NT2/D1 (cell line): ENCODE results near the gene REPS1.

ENCODE experiments used
- SUZ12 ChIP-seq: IDR thresholded peaks from 2 replicates; pipeline ENCODE4 v1.6.1; 2011; ENCODE audit not compliant: insufficient read length, insufficient read depth; ENCODE audit errors: extremely low read depth
- YY1 ChIP-seq: IDR thresholded peaks from 2 replicates; pipeline ENCODE4 v1.6.1; 2011; ENCODE audit not compliant: insufficient read length, insufficient read depth
- ZNF274 ChIP-seq: IDR thresholded peaks from 2 replicates; pipeline ENCODE4 v1.6.1; 2011; ENCODE audit warnings: mild to moderate bottlenecking, low read depth, low read length

DNA sequence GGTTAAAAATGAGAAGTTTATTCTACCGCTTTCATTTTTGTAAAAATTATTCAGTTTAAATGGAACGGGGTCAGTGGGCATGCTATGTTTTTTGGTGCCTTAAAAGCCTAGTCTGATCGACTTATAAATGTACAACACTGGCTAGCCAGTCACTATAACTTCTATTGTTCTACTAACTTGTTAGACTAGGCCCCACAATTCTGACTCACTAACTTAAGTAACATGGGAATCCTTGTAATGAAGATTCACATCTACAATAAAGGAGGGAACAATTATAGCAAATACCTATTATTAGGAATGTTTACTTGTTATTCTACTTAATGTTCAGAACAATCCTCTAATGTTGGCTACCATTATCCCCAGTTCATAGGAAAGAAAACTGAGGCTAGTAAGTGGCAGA, 28.5 kb downstream of the REPS1 start:
- TF ChIP-seq ZNF274 = no peak
- TF ChIP-seq YY1 = no peak
- no peak for TF ChIP-seq SUZ12
